Neural progenitor cell (in vitro differentiated cells): ENCODE measurements around the gene PPM1H.

Source experiments
- CTCF ChIP-seq: fragments of 200-600 bp; sonication (generic); IDR thresholded peaks from 2 replicates; pipeline ENCODE4 v1.5.1; 2017; ENCODE audit warnings: antibody characterized with exemption, mild to moderate bottlenecking
- EZH2 ChIP-seq: fragments of 200-600 bp; sonication (generic); IDR thresholded peaks from 2 replicates; pipeline ENCODE4 v1.6.1; 2017; ENCODE audit warnings: antibody characterized with exemption, mild to moderate bottlenecking, moderate library complexity

GRCh38 chr12:62966990-62967506 lies 32.1 kb upstream of the PPM1H start:
- TF ChIP-seq EZH2 (no peak), CTCF (no peak)
